Measurements from ENCODE around the gene GABRR3. TPM values are rescaled to one million over a fixed set of nuclear protein-coding genes. Genes with fewer than 3 reads are reported as not detected.

The GABRR3 gene
- total RNA-seq, result not detected

GRCh38 chr3:98035208-98035607 lies at the start of gene GABRR3:
Gene GABRR3 (minus strand): TSS chr3:98035315. CDS start chr3:98034987, 328 bp downstream.
- no peak for DNase-seq

DNA sequence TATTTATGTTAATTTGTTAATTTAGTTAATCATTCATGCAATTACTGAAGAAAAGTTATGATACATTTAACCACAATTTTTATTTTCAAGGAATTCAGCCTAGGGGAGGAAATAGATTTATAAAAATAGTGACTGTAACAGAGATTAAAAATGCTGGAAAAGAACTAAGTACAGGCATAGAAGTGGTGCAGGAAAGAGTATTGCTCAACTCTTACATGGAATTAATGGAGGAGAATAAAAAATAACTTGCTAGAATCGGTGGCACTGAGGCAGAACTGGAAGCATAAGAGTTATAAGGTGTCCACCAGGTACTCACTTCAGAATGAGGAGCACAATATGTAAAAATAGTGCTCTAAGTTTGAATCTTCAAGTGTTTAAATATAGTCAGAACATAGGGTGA lies 38.4 kb upstream of the GABRR3 start:
- DNase-seq, result no peak

DNA sequence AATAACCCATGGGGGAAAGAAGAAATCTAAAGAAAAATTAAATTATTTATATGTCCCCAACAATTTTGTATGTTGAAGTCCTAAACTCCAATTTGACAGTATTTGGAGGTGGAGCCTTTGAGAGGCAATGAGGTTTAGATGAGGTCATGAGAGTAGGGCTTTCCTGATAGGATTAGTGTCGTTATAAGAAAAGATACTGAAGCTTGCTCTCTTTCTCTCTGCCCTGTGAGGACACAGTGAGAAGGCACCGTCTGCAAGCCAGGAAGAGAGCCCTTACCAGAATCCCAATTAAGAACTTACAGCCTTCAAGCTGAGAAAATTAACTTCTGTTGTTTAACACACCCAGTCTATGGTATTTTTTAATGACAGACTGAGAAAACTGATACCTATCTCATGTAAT lies 35.7 kb upstream of the GABRR3 start:
- no peak for DNase-seq

DNA sequence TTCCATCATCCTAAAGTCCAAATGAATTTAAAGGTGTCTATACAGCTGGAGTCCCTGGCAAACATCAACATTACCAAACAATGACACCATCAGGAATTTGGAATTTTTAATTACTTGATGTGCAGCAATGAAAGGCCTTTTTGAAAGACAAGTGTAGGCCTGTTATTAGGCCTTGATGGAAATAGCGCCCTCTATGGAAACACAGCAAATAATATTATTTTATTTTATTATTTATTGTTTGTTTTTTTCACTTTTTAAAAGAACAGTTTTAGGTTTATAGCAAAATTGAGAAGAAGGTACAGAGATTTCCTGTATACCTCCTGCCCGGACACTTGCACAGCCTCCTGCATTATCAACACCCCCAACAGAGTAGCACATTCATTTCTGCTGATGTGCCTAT lies 33.7 kb upstream of the GABRR3 start:
- no peak for DNase-seq

GRCh38 chr3:98058244-98058960 lies 23.3 kb upstream of the GABRR3 start:
- DNase-seq, result no peak

DNA sequence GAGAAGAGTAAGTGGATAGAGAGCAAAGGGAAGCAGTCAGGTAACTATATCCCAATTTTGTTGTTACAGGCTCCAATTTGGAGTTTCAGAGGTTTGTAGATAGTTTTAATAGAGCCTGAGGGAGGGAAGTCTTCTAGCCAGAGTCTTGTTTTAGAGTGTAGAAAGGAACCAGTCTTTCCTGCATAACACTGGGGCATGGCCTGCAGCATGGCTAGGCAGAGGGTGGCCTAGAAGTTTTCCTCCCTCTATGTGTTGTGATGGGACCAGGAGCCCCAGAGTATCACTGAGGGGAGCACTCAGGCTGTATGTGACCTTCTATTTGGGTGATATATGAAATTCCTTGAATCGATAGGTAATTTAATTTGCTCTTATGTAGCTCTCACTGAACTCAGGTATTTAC lies 22.5 kb upstream of the GABRR3 start:
- DNase-seq, result no peak

GRCh38 chr3:98056035-98056434 lies 20.9 kb upstream of the GABRR3 start:
- no peak for DNase-seq

DNA sequence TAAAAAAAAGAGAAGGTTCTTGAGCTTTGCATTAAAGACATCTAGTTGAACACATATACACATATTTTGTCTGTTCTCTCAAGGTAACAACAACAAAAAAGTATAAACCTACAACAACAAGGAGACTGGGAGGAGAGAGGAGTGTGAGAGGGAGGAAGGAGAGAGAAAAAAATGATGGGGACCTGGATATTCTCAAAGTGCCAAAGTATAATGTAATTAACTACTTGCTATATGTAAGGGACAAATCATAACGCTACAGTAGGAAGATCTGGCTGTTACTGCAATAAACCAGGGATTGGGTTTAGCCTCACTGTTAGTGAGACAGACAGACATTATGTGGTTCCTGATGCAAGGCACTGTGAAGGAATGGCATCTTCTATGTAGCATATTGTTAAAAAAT lies 14.2 kb upstream of the GABRR3 start:
- DNase-seq, result no peak

DNA sequence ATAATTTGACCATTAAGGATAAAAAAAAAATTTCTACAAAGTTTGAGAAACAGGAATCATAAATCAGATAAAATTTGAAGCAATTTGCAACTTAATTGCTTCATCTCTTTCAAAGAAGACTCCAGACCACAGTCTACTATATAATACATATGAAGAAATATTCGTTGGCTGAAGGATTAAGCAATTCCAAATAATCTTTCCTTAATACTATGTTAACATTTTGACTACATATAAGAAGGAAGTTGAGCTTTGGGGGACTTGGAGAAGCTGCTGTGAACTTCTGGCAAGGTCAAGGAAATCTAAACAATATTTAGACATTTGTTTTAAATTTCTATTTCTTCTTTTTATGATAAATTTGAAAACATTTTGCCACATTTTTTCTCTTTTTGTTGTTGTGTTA lies 13.5 kb upstream of the GABRR3 start:
- no peak for DNase-seq

- DNase-seq, result no peak
Observed at GRCh38 chr3:98041350-98041749, 6.2 kb upstream of the GABRR3 start.

DNA sequence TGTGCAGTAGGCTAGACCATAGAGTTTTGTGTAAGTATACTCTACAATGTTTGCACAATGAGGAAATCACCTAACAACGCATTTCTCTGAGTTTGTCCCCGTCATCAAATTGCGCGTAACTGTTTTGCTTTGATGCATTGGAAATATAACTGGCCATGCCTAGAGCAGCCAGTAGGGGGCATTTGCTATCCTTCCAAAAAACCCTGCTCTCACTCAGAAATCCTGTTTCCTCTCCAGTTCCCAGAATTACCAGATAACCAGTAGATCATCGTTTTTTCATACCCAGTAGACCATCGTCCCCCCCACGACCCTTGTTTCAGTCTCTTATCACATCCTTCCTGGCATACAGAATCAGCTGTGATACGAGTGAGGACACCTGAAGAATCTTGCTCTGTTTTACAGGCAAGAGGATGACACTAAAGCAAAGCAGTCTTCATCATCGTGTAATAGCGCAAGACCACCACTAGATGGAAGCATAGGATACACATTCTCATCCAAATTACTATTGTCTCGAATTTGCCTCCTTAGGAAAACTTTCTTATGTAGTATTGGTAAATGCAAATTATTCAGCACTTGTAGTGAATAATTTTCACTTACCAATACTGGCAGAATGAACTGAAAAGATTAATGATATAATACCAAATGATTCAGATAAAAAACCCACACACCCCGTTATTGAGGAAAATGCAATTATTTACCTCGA lies 4.4 kb upstream of the GABRR3 start:
- DNase-seq, result peak; percentile 60

DNA sequence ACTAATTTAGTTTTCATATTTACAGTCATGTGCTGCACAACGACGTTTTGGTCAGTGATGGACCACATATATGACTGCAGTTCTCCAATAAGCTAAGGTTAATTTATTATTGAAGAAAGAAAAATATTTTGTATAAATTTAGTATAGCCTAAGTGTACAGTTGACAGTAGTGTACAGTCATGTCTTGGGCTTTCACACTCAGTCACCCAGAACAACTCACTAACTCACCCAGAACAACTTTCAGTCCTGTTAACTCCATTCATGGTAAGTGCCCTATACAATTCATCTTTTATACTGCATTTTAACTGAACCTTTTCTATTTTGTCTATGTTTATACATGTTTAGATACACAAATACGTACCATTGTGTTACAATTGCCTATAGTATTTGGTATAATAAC lies 3.8 kb upstream of the GABRR3 start:
- DNase-seq, result no peak

GRCh38 chr3:98038286-98038685 lies 3.2 kb upstream of the GABRR3 start:
- DNase-seq, result no peak

DNA sequence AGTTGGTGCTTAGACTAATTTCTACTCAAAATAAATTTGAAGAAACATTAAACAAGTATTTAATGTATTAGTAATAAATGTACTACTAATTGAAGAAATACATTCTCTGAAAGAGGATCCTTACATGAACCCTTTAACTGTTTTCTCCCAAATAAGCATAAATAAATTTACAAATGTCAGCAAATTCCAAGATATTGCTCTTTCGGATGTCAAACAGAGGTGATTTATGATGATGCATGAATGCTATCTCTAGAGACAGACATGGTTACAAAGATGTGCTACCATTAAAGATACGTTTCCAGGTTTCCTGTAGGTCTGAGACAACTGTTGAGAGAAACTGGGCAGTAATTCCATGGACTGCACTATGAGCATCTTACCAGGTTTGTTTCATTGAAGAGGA lies 629 bp downstream of the GABRR3 start:
- no peak for DNase-seq

- no peak for DNase-seq
Observed at GRCh38 chr3:98034036-98034435, 1.1 kb downstream of the GABRR3 start.

DNA sequence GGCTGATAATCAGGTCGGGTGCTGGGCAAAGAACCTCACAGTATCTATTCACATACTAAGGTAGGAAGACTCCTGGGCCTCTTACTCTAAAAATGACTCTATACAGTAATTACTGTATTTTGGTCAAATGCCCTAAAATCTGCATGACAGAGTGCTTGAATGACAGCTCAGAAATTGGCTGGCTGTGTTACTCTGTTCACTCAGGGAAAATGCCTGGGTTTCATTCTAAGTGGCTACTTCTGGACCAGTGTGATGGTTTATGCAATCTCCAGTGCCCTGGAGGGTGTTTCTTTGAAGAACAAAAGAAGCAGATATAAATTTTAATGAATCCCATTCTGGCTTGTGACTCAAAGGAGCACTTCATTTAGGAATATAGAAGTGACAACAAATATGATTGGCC lies 2.2 kb downstream of the GABRR3 start:
- DNase-seq, result no peak

DNA sequence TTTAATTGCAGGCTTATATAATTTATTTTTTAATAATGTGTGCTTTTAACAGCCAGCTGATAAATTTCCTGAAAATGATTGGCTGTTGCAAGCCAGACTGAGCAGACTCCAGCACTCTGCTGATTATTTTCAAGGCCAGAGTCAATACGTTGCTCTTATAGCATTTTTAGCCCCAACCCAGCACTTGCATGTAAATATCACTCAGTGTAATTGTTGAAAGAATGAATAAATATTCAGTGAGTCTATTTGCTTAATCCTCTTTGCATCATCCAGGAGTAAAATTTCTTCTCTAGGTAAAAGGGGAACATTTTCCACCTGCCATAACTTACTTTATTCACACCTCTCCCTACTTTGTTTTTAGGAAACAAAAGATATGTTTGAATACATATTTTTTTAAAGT lies 2.9 kb downstream of the GABRR3 start:
- no peak for DNase-seq

GRCh38 chr3:98029083-98029482 lies 6.0 kb downstream of the GABRR3 start:
- no peak for DNase-seq

DNA sequence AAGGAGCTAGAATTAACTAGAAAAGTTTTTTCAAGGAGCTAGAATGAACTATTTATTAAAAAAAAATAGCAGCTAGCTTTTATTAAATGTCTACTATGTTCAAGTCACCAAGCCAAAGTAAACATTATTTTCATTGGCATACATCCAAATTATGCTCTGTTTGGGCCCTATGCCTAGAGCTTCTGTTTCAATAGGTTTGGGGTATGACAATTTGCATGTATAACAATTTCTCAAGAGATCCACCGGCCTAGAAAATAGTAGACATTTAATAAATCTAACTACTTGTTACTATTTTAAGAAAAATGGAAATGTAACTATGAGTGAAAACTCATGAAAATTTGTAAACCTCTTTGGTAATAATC lies 8.0 kb downstream of the GABRR3 start:
- DNase-seq, result no peak

DNA sequence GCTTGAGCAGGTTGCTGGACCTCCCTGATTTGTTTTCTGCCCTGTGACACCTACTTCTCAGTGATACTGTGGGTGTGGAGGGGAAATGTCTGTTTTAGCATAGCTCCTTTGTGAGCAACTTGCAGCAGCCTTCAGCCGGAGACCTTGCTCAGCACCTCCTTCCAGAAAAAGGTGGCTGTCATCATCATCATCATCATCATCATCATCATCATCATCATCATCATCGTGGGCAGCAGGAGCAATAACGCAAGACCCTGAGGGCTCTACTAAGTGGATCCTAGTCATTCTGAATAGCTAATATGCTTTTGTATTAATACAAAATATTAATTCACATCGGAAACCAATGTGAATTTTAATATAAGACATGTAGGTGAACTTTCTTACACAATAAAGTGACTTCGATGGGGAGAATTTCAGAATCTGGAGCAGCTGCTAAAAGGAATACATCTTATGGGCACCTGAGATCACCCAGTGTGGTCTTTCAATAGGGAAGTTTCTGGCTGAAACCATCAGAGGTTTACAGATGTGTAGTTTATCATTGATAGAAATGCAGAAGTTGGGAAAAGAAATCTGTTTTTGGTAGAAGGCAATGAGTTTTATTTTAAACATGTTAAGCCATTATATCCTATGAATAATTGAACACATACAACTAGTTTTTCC lies 8.6 kb downstream of the GABRR3 start:
- DNase-seq, result no peak

DNA sequence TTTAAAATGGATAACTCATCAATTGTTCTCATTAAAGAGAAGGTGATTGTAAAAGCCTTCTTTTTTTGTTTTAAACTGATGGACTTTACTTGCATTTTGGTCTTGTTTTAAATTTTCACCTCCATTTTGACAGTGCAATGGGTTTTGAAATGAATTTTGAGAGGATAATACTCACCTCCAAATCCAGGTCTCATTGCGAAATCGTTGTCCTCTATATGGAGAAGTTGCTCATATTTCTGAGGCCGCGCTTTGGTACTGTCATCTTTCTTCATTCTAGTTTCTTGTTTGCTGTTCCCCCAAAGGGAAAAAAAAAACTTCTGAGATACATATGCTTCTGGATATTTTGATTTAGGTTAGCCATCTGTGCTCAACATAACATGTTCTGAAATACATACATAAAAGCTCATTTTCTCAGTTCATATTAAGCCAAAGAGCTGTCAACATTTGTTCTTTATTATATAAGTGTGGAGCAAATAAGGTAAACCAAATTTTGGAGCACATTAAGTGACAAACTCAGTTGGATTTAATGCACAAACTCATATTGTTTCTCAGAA lies 9.6 kb downstream of the GABRR3 start:
- no peak for DNase-seq

DNA sequence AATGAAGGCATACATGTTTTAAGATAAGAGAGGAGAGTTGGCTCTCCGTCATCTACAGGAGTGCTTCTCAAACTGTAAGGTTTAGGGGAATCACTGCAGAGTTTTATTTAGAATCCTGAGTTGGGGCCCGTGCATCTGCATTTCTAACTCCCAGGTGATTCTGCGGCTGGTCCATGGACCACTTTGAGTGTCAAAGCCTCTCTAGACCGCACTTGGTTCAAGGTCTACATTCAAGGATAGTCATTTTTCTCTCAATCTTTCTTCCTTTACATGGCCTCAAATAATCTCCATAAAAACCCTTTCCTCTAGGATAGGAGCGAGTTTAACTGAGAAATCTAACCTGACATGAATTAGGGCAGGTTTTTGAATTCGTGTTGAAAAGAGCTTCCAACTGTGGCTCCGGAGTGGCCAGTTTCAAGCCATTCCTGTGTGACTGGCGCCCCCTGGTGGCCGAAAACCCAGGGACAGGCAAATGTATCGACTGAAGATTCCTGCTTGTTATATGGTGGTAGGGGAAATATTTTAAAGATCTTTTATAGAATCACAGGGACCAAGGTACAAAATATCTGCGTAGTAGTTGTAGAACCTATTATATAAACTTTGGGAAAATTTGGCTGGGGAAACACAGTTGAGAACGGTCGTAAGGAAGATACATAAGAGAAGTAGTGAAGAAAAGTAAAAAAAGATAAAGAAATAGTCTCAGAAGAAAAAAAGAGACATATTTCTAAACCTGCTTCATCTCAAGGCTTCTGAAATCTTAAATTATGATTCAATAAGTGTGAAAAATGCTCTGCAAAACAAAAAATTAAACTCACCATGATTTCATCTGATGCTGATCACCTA lies 11.9 kb downstream of the GABRR3 start:
- peak; percentile 94 for DNase-seq
